RWPE2 (cell line): ENCODE results near the gene ZNF211.

Experiments
- ATAC-seq: fragments of 200-7000 bp; cut with Tn5 transposase; 3 replicates; pipeline ENCODE4 v1.9.1; 2021; ENCODE audit warnings: low read depth
- DNase-seq: peaks from one replicate; pipeline ENCODE4 v3.0.0-alpha.2; 2020; ENCODE audit warnings: low spot score
- H3K27ac ChIP-seq: fragments of 450-650 bp; 2 replicates; pipeline ENCODE4 v1.5.1; 2017; ENCODE audit warnings: mild to moderate bottlenecking; ENCODE audit not compliant: poor library complexity, severe bottlenecking
- H3K27me3 ChIP-seq: fragments of 250-450 bp; sonication (Bioruptor Pico); 2 replicates; pipeline ENCODE4 v1.5.1; 2021; ENCODE audit warnings: mild to moderate bottlenecking, moderate library complexity; ENCODE audit not compliant: insufficient read depth, poor library complexity, severe bottlenecking
- H3K36me3 ChIP-seq: fragments of 250-450 bp; sonication (Bioruptor Pico); 2 replicates; pipeline ENCODE4 v1.5.1; 2020; ENCODE audit warnings: low read depth, mild to moderate bottlenecking, moderate library complexity
- H3K4me1 ChIP-seq: fragments of 250-450 bp; sonication (Bioruptor Pico); 2 replicates; pipeline ENCODE4 v1.5.1; 2021; ENCODE audit warnings: mild to moderate bottlenecking, moderate library complexity; ENCODE audit not compliant: insufficient read depth, poor library complexity, severe bottlenecking
- H3K4me3 ChIP-seq: fragments of 250-450 bp; sonication (Bioruptor Pico); 2 replicates; pipeline ENCODE4 v1.5.1; 2021; ENCODE audit warnings: mild to moderate bottlenecking, moderate library complexity; ENCODE audit not compliant: severe bottlenecking
- H3K9me3 ChIP-seq: fragments of 250-450 bp; sonication (Bioruptor Pico); 2 replicates; pipeline ENCODE4 v1.5.1; 2021; ENCODE audit warnings: mild to moderate bottlenecking, moderate library complexity; ENCODE audit not compliant: severe bottlenecking
- CTCF ChIP-seq: fragments of 450-650 bp; IDR thresholded peaks from one replicate; pipeline ENCODE4 v1.5.1; 2017; ENCODE audit warnings: mild to moderate bottlenecking, moderate library complexity; ENCODE audit not compliant: poor library complexity, severe bottlenecking

ZNF211 gene

GRCh38 chr19:57689750-57690149, 56.8 kb downstream of the ZNF211 start:
- Histone ChIP-seq H3K36me3 (peaks cover 57% of the 10 kb centered on the region), H3K27me3 (no peaks in the 10 kb centered on the region), H3K27ac (peak overlapping the region; percentile 8), H3K9me3 (peaks cover 61% of the 10 kb centered on the region), H3K4me1 (no peaks in the 10 kb centered on the region), H3K4me3 (no peak overlapping the region)
- ATAC-seq (peak; percentile 44; the same call in 1 of the 3 replicates), DNase-seq (no peak)
- TF ChIP-seq CTCF: no peak
